Measurements from ENCODE around the gene ABTB2. TPM values are rescaled to one million over a fixed set of nuclear protein-coding genes. Genes with fewer than 3 reads are reported as not detected.
A peak's percentile ranks its signal among the peaks of the same experiment; 100 is the strongest.

ABTB2 gene
- total and polyA plus RNA-seq, 9 of the 15 experiments (the other 6 are each of a cell fraction or from before 2014, with no cell fraction given) = 0.03 to 0.18 (median 0.12) TPM; not detected in 2

DNA sequence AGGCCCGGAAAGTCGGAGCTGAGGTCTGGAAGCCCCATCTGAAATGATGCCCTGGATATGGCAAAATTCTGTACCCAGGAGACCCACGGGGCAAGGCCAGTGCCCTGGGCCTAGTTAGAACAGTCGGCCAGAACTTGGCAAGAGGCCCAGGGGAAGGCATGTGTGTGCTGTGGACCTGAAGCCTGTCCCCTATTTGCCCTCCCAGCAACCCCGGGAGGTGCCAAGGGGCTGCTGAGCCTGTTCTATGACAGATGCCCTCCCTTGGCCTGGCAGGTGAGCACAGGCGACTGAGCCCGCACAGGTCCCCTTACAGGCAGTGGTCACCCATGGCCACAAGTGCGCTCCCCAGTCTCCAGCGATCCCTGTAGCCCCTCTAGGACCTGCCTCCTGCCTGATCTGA, 200.6 kb downstream of the ABTB2 start (continued):
- TF ChIP-seq HNRNPH1 (optimal IDR thresholded peaks at IDR 0.05; ENCODE audit: low read depth, low read length) = no peak
- no peak for TF ChIP-seq NR4A1 (CRISPR knock-in tag; IDR thresholded peaks at IDR 0.05)
- TF ChIP-seq NR4A1 (tag; IDR thresholded peaks at IDR 0.05) = no peak
- no peak for TF ChIP-seq CCAR2 (IDR thresholded peaks at IDR 0.05; ENCODE audit: low read depth, low read length)
- no peak for TF ChIP-seq CREB3L1 (IDR thresholded peaks at IDR 0.05; ENCODE audit: borderline replicate concordance, low read depth)
- TF ChIP-seq JUND (IDR thresholded peaks at IDR 0.05; ENCODE audit: borderline replicate concordance, low read depth, low read length) = no peak
- no peak for TF ChIP-seq JUND (tag; IDR thresholded peaks at IDR 0.05; ENCODE audit: borderline replicate concordance, low read depth, low read length)
- TF ChIP-seq, protein P1, sequence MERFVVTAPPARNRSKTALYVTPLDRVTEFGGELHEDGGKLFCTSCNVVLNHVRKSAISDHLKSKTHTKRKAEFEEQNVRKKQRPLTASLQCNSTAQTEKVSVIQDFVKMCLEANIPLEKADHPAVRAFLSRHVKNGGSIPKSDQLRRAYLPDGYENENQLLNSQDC (CRISPR knock-in tag; IDR thresholded peaks at IDR 0.05) = no peak
- TF ChIP-seq ZNF707 (CRISPR knock-in tag; conservative IDR thresholded peaks at IDR 0.05) = no peak

GRCh38 chr11:34155757-34156062, 202.1 kb downstream of the ABTB2 start:
- FAIRE-seq (no peak), ATAC-seq (peak; percentile 11), DNase-seq (ENCODE audit: extremely low read depth in 1 of 4, low spot score in 3 of 4) (no peak)
- peaks cover 0 to 9% of the 10 kb centered on the region in 2 experiments; a peak in 1 of 5 replicates for H3K4me1 ChIP-seq (replicated peaks in 1 of 2; ENCODE audit: control insufficient read depth in 2 of 2, insufficient read depth in 2 of 2, low read length in 2 of 2)
- no peaks in the 10 kb centered on the region for H3K9me3 ChIP-seq (replicated peaks; ENCODE audit: control insufficient read depth, insufficient read depth, low read depth, low read length)
- H3K36me3 ChIP-seq (ENCODE audit: control insufficient read depth, insufficient read depth, low read length) = peaks cover 44% of the 10 kb centered on the region; the same call in 1 of the 3 replicates
- H2AFZ ChIP-seq (ENCODE audit: low read depth, low read length) = no peak overlapping the region
- ChIA-PET POLR2A (interaction anchor here (1.0 to 1.7 kb wide), 2 partner anchors 11 to 12 kb away, joined by 3 to 7 read pairs; no protein-coding TSS in a partner anchor), CTCF (ENCODE audit: low intra/inter-chr PET ratio) (no interaction called here)
- H3K4me3 ChIP-seq = no peak overlapping the region
- peaks cover 3% of the 10 kb centered on the region; the same call in 1 of the 2 replicates for H4K20me1 ChIP-seq (replicated peaks; ENCODE audit: control insufficient read depth, insufficient read depth, low read length)
- 79% methylated on average over 2 of the region's 2 CpGs for WGBS (ENCODE audit: insufficient coverage, low coverage, missing lambda C conversion rate)
- H3K9me1 ChIP-seq (ENCODE audit: control insufficient read depth, insufficient read depth, low read length) = no peaks in the 10 kb centered on the region
- no peak overlapping the region for H3K27ac ChIP-seq (ENCODE audit: extremely low read depth, low read depth, low read length)
- H3K9ac ChIP-seq (ENCODE audit: insufficient read depth in 1 of 2, low read depth in 2 of 2, low read length in 2 of 2) = peak overlapping the region in 1 of 2 experiments; percentile 62; a peak in 1 of 4 replicates
- H3K4me2 ChIP-seq (ENCODE audit: insufficient read depth, low read length) = no peak overlapping the region
- H3K79me2 ChIP-seq (ENCODE audit: control insufficient read depth, insufficient read depth, low read length) = no peaks in the 10 kb centered on the region
- H3K27me3 ChIP-seq (ENCODE audit: control insufficient read depth in 2 of 2, insufficient read depth in 2 of 2, low read length in 2 of 2) = no peaks in the 10 kb centered on the region
- no TSS peak for BruUV-seq (replicated peaks)
- in situ Hi-C loops (cut with MboI) = loop anchor here (25.0 kb wide), 1 partner anchor 318 kb away; no protein-coding TSS in a partner anchor
- intact Hi-C loops (cut with micrococcal nuclease) = no loop called here
- TF ChIP-seq, protein P2, sequence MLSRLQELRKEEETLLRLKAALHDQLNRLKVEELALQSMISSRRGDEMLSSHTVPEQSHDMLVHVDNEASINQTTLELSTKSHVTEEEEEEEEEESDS (CRISPR knock-in tag; IDR thresholded peaks at IDR 0.05) = no peak
- TF ChIP-seq VEZF1 (CRISPR knock-in tag; IDR thresholded peaks at IDR 0.05) (no peak), EHMT2 (IDR thresholded peaks at IDR 0.05) (no peak), RREB1 (CRISPR knock-in tag; IDR thresholded peaks at IDR 0.05) (no peak)

Data from K562 (cell line).